ENCODE measurements around the gene CNGA4.

CNGA4 gene

GRCh38 chr11:6232899-6233298 is 6.0 kb upstream of the CNGA4 start:
- ChIA-PET POLR2A (ENCODE audit: low non-redundant PET) (no interaction called here), CTCF (interaction anchor here (0.5 kb wide), 1 partner anchor 139 kb away, joined by 3 read pairs; no protein-coding TSS in a partner anchor)
- no peak overlapping the region for H3K27ac ChIP-seq
- no peak for TF ChIP-seq CTCF (conservative IDR thresholded peaks at IDR 0.05; ENCODE audit: low read depth)
- no peak for DNase-seq (ENCODE audit: low spot score)

- ChIA-PET CTCF (interaction anchor here (1.5 kb wide), 1 partner anchor 119 kb away, joined by 9 read pairs; no protein-coding TSS in a partner anchor), POLR2A (ENCODE audit: low non-redundant PET) (interaction anchor here (0.5 kb wide), 1 partner anchor 33 kb away, joined by 3 read pairs; no protein-coding TSS in a partner anchor)
- TF ChIP-seq CTCF (conservative IDR thresholded peaks at IDR 0.05; ENCODE audit: low read depth): no peak
- H3K27ac ChIP-seq: peak overlapping the region; percentile 83
- peak; percentile 12 for DNase-seq (ENCODE audit: low spot score)
These were observed 4.9 kb upstream of the CNGA4 start for GRCh38 chr11:6233984-6234386.

GRCh38 chr11:6234387-6235107 is 4.3 kb upstream of the CNGA4 start, which contains the start of gene FHIP1B:
Gene FHIP1B (minus strand): TSS chr11:6234636. CDS start chr11:6224516, 10,120 bp downstream.
- ChIA-PET CTCF (interaction anchor here (1.5 kb wide), 1 partner anchor 119 kb away, joined by 9 read pairs; no protein-coding TSS in a partner anchor), POLR2A (ENCODE audit: low non-redundant PET) (interaction anchor here (0.5 kb wide), 1 partner anchor 33 kb away, joined by 3 read pairs; no protein-coding TSS in a partner anchor)
- DNase-seq (ENCODE audit: low spot score): peak; percentile 96
- peak within 1 kb of the TSS; percentile 83 for H3K27ac ChIP-seq
- TF ChIP-seq CTCF (conservative IDR thresholded peaks at IDR 0.05; ENCODE audit: low read depth): no peak

GRCh38 chr11:6237266-6237665 is 1.6 kb upstream of the CNGA4 start:
- ChIA-PET POLR2A (ENCODE audit: low non-redundant PET) (no interaction called here), CTCF (interaction anchor here (0.7 to 1.3 kb wide), 2 partner anchors 13 to 62 kb away, joined by 3 read pairs; no protein-coding TSS in a partner anchor)
- no peak for TF ChIP-seq CTCF (conservative IDR thresholded peaks at IDR 0.05; ENCODE audit: low read depth)
- no peak overlapping the region for H3K27ac ChIP-seq
- DNase-seq (ENCODE audit: low spot score): no peak

GRCh38 chr11:6237761-6238302 is 1.1 kb upstream of the CNGA4 start:
- TF ChIP-seq CTCF (conservative IDR thresholded peaks at IDR 0.05; ENCODE audit: low read depth): no peak
- DNase-seq (ENCODE audit: low spot score): no peak
- ChIA-PET CTCF (interaction anchor here (1.3 kb wide), 1 partner anchor 13 kb away, joined by 3 read pairs; no protein-coding TSS in a partner anchor), POLR2A (ENCODE audit: low non-redundant PET) (no interaction called here)
- no peak overlapping the region for H3K27ac ChIP-seq

- POLR2A ChIA-PET (ENCODE audit: low non-redundant PET): no interaction called here
- H3K27ac ChIP-seq: no peak overlapping the region
- CTCF ChIA-PET: no interaction called here
- no peak for TF ChIP-seq CTCF (conservative IDR thresholded peaks at IDR 0.05; ENCODE audit: low read depth)
- DNase-seq (ENCODE audit: low spot score): no peak
These were observed 1.2 kb downstream of the CNGA4 start for GRCh38 chr11:6240139-6240538.
